Activated CD4-positive, alpha-beta T cell treated with anti-CD3 and anti-CD28 coated beads for 1 hour (primary cell): ENCODE data around the gene AXIN2.
A peak's percentile ranks its signal among the peaks of the same experiment; 100 is the strongest.

ENCODE experiments used
- DNase-seq: peaks from one replicate; pipeline ENCODE4 v3.0.0-alpha.2; 2020

Gene AXIN2

GRCh38 chr17:65583921-65584603 is 22.6 kb upstream of the AXIN2 start:
- no peak for DNase-seq

GRCh38 chr17:65576939-65577338 is 15.5 kb upstream of the AXIN2 start:
- DNase-seq = no peak

- no peak for DNase-seq
Observed at GRCh38 chr17:65573282-65573602, 11.8 kb upstream of the AXIN2 start.

GRCh38 chr17:65572581-65573281 is 11.3 kb upstream of the AXIN2 start:
- no peak for DNase-seq

- no peak for DNase-seq
Observed at GRCh38 chr17:65572186-65572580, 10.7 kb upstream of the AXIN2 start.

GRCh38 chr17:65568918-65569317 is 7.5 kb upstream of the AXIN2 start:
- DNase-seq = no peak

- DNase-seq = no peak
Observed at GRCh38 chr17:65567566-65567965, 6.1 kb upstream of the AXIN2 start.

- DNase-seq = no peak
Observed at GRCh38 chr17:65565559-65565958, 4.1 kb upstream of the AXIN2 start.

GRCh38 chr17:65564793-65565192 is 3.3 kb upstream of the AXIN2 start:
- DNase-seq = no peak

- no peak for DNase-seq
Observed at GRCh38 chr17:65562206-65562531, 721 bp upstream of the AXIN2 start.

- peak; percentile 64 for DNase-seq
Observed at GRCh38 chr17:65560628-65561451, 608 bp downstream of the AXIN2 start.

- peak; percentile 12 for DNase-seq
Observed at GRCh38 chr17:65559804-65560627, 1.4 kb downstream of the AXIN2 start.

GRCh38 chr17:65559461-65559803 is 2.0 kb downstream of the AXIN2 start:
- DNase-seq = no peak

GRCh38 chr17:65558683-65559460 is 2.6 kb downstream of the AXIN2 start:
- DNase-seq = no peak

- DNase-seq = no peak
Observed at GRCh38 chr17:65558311-65558682, 3.2 kb downstream of the AXIN2 start.

GRCh38 chr17:65557349-65558310 is 3.8 kb downstream of the AXIN2 start:
- DNase-seq = no peak

GRCh38 chr17:65556910-65557348 is 4.5 kb downstream of the AXIN2 start:
- no peak for DNase-seq

- DNase-seq = peak; percentile 86
Observed at GRCh38 chr17:65556014-65556909, 5.2 kb downstream of the AXIN2 start.

GRCh38 chr17:65554553-65555223 is 6.8 kb downstream of the AXIN2 start:
- no peak for DNase-seq
